K562 (cell line): Measurements from ENCODE around the gene TEX261. TPM values are rescaled to one million over a fixed set of nuclear protein-coding genes. Genes with fewer than 3 reads are reported as not detected.

Experiments used
- ATAC-seq: fragments of 200-7000 bp; cut with Tn5 transposase; 3 replicates; pipeline ENCODE4 v1.9.1; 2020; ENCODE audit warnings: moderate library complexity
- BruUV-seq: library from RNA; stranded (reverse); fragments of 400-500 nt; replicated peaks from 2 replicates; lab custom pipeline; 2021; lab: Mats Ljungman, UMichigan
- CTCF ChIA-PET: fragments of 300-600 bp; formaldehyde crosslinking; extraction: SDS; loops from one replicate; lab custom pipeline; 2021; ENCODE audit warnings: low intra/inter-chr PET ratio; lab: Yijun Ruan, JAX
- POLR2A ChIA-PET: fragments of 300-600, 350-650 bp; sonication (Branson Sonifier 250); formaldehyde crosslinking; extraction: SDS; loops from one replicate; lab custom pipeline; 2021; ENCODE audit warnings: antibody characterized with exemption, inconsistent platforms; lab: Yijun Ruan, JAX
- DNase-seq, 4 experiments: peaks; one replicate each; pipeline versions ENCODE4 v3.0.0 to v3.0.0-alpha.2; 2011 to 2018; ENCODE audit warnings: low spot score in 3 of 4, mixed read lengths in 3 of 4; ENCODE audit errors: extremely low read depth in 1 of 4
- FAIRE-seq: peaks from 2 replicates; lab custom pipeline; 2011; peaks lifted over from hg19 to GRCh38; lab: Jason Lieb, UNC
- H2AFZ ChIP-seq: 2 replicates; pipeline ENCODE4 v1.6.0; 2011; ENCODE audit warnings: low read depth, low read length, control low read depth, inconsistent platforms
- H3K27ac ChIP-seq: fragments of 200-600 bp; 3 replicates; pipeline ENCODE4 v1.8.0; 2011; ENCODE audit warnings: low read depth, mild to moderate bottlenecking, control low read depth, inconsistent platforms, low read length, moderate library complexity, mixed read lengths; ENCODE audit errors: extremely low read depth
- H3K27me3 ChIP-seq, 2 experiments: fragments of 300-600 bp in 1 of 2; 2 replicates in 1 of 2; 3 replicates in 1 of 2; pipeline versions ENCODE4 v1.6.0 to v1.8.0; 2011; ENCODE audit warnings: inconsistent platforms in 2 of 2, low read length in 2 of 2, mild to moderate bottlenecking in 1 of 2, mixed read lengths in 1 of 2, moderate library complexity in 1 of 2; ENCODE audit not compliant: control insufficient read depth in 2 of 2, insufficient read depth in 2 of 2
- H3K36me3 ChIP-seq: fragments of 300-600 bp; 3 replicates; pipeline ENCODE4 v1.8.0; 2011; ENCODE audit warnings: mild to moderate bottlenecking, low read length, inconsistent platforms; ENCODE audit not compliant: control insufficient read depth, insufficient read depth
- H3K4me1 ChIP-seq, 2 experiments: fragments of 200-600 bp in 1 of 2; replicated peaks in 1 of 2; 2 replicates in 1 of 2; 3 replicates in 1 of 2; pipeline versions ENCODE4 v1.5.1 to v1.8.0; 2011; ENCODE audit warnings: inconsistent platforms in 2 of 2, low read length in 2 of 2, mild to moderate bottlenecking in 1 of 2, mixed read lengths in 1 of 2, moderate library complexity in 1 of 2; ENCODE audit not compliant: control insufficient read depth in 2 of 2, insufficient read depth in 2 of 2
- H3K4me2 ChIP-seq: 2 replicates; pipeline ENCODE4 v1.6.1; 2011; ENCODE audit warnings: low read length, control low read depth, inconsistent platforms, mixed read lengths; ENCODE audit not compliant: insufficient read depth
- H3K4me3 ChIP-seq: fragments of 200-600 bp; sonication (generic), shearing (Covaris generic); 2 replicates; pipeline ENCODE4 v1.5.1; 2016; ENCODE audit warnings: control low read depth, inconsistent platforms
- H3K79me2 ChIP-seq: fragments of 200-600 bp; 3 replicates; pipeline ENCODE4 v1.8.0; 2011; ENCODE audit warnings: low read length, inconsistent platforms; ENCODE audit not compliant: control insufficient read depth, insufficient read depth
- H3K9ac ChIP-seq, 2 experiments: 2 replicates each; pipeline versions ENCODE4 v1.6.0 to v1.6.1; 2011; ENCODE audit warnings: low read depth in 2 of 2, low read length in 2 of 2, control low read depth in 1 of 2, inconsistent platforms in 1 of 2, mild to moderate bottlenecking in 1 of 2, mixed read lengths in 1 of 2; ENCODE audit not compliant: insufficient read depth in 1 of 2
- H3K9me1 ChIP-seq: one replicate; pipeline ENCODE4 v1.6.0; 2011; ENCODE audit warnings: inconsistent platforms, mild to moderate bottlenecking, low read length, moderate library complexity; ENCODE audit not compliant: control insufficient read depth, insufficient read depth
- H3K9me3 ChIP-seq: replicated peaks from 2 replicates; pipeline ENCODE4 v1.5.1; 2011; ENCODE audit warnings: low read depth, low read length, inconsistent platforms; ENCODE audit not compliant: control insufficient read depth, insufficient read depth
- H4K20me1 ChIP-seq: replicated peaks from 2 replicates; pipeline ENCODE4 v1.6.1; 2011; ENCODE audit warnings: low read length, inconsistent platforms, mixed read lengths; ENCODE audit not compliant: control insufficient read depth, insufficient read depth
- AFF1 ChIP-seq, 2 experiments: fragments of 450-650 bp; IDR thresholded peaks; 2 replicates each; pipeline ENCODE4 v1.6.1; 2018; ENCODE audit warnings: mild to moderate bottlenecking in 2 of 2, low read depth in 1 of 2; ENCODE audit not compliant: partially characterized antibody in 2 of 2
- HIVEP1 ChIP-seq: fragments of 250-450 bp; sonication (Bioruptor Pico); IDR thresholded peaks from 2 replicates; pipeline ENCODE4 v1.4.0; 2020; ENCODE audit warnings: mild to moderate bottlenecking
- ILF3 ChIP-seq: fragments of 450-650 bp; IDR thresholded peaks from 2 replicates; pipeline ENCODE4 v1.6.1; 2018; ENCODE audit warnings: antibody characterized with exemption, mild to moderate bottlenecking, moderate library complexity, borderline replicate concordance
- MNT ChIP-seq, 2 experiments: fragments of 450-650 bp; conservative IDR thresholded peaks; 2 replicates each; pipeline ENCODE4 v1.6.1; 2017; ENCODE audit warnings: mild to moderate bottlenecking in 2 of 2, moderate library complexity in 2 of 2
- RAD51 ChIP-seq: fragments of 450-650 bp; IDR thresholded peaks from 2 replicates; pipeline ENCODE4 v1.7.1; 2016; ENCODE audit warnings: low read depth, mild to moderate bottlenecking, borderline replicate concordance
- RBM39 ChIP-seq: fragments of 200-400 bp; formaldehyde crosslinking; optimal IDR thresholded peaks from 2 replicates; pipeline ENCODE3; 2018; ENCODE audit warnings: low read depth, low read length
- SOX6 ChIP-seq: fragments of 450-650 bp; IDR thresholded peaks from 2 replicates; pipeline ENCODE4 v1.6.1; 2014; ENCODE audit warnings: mild to moderate bottlenecking
- SP2 ChIP-seq: IDR thresholded peaks from 2 replicates; pipeline ENCODE4 v1.6.1; 2011; ENCODE audit warnings: mild to moderate bottlenecking, low read depth, low read length, moderate library complexity; ENCODE audit not compliant: poor library complexity, severe bottlenecking; ENCODE audit errors: extremely low read depth
- STAT6 ChIP-seq: sonication (generic); formaldehyde crosslinking; IDR thresholded peaks from 2 replicates; pipeline ENCODE4 v1.8.1; 2023; ENCODE audit warnings: mild to moderate bottlenecking, missing genetic modification reagents
- U2AF1 ChIP-seq: fragments of 200-400 bp; formaldehyde crosslinking; optimal IDR thresholded peaks from 2 replicates; pipeline ENCODE3; 2017; ENCODE audit warnings: mild to moderate bottlenecking, low read depth, low read length, moderate library complexity
- ZNF197 ChIP-seq: fragments of 200-800 bp; sonication (Bioruptor generic); IDR thresholded peaks from 2 replicates; pipeline ENCODE4 v1.6.1; 2016; ENCODE audit warnings: low read depth, missing genetic modification characterization, missing compliant biosample characterization
- ZNF217 ChIP-seq: sonication (generic); formaldehyde crosslinking; IDR thresholded peaks from 2 replicates; pipeline ENCODE4 v1.8.0; 2022; ENCODE audit warnings: mild to moderate bottlenecking, missing genetic modification reagents
- ZNF354B ChIP-seq: fragments of 250-450 bp; sonication (Bioruptor Pico); IDR thresholded peaks from 2 replicates; pipeline ENCODE4 v1.4.0; 2020
- WGBS: fragments of 100-300 bp; shearing (Covaris generic); methylation state at CpG from one replicate; pipeline ENCODE4 v1.1.6; 2016; ENCODE audit warnings: low coverage, mixed read lengths; ENCODE audit not compliant: insufficient coverage; ENCODE audit errors: missing lambda C conversion rate; 5-methylcytosine and 5-hydroxymethylcytosine counted together
- in situ Hi-C: fragments of 300-500 bp; cut with MboI; formaldehyde crosslinking; loops from 4 replicates; pipeline ENCODE4 v1.15.0; 2018; ENCODE audit warnings: inconsistent platforms, mixed read lengths
- intact Hi-C: fragments of 100-400 bp; cut with micrococcal nuclease; formaldehyde crosslinking; loops from 2 replicates; pipeline ENCODE4 v1.14.2; 2022
- polyA plus RNA-seq, 8 experiments: library from polyadenylated mRNA; depleted of rRNA in 4 of 8; stranded (reverse) in 5 of 8; unstranded in 3 of 8; fragments of >200 nt; fragmentation: Nextera tagmentation in 2 of 8; fragmentation: Illumina TruSeq in 1 of 8; extraction: Ambion mirVana in 2 of 8; extraction: Trizol in 1 of 8; gene quantifications; 2 replicates each; pipeline versions ENCODE4 v1.2.1 to v1.2.3, GENCODE V29; 2011 to 2014; ENCODE audit warnings: inconsistent platforms in 1 of 8, missing spikeins in 1 of 8
- total RNA-seq, 7 experiments: library from RNA; depleted of rRNA in 6 of 7; stranded (reverse); fragments of >200 nt in 6 of 7; fragmentation: Illumina TruSeq in 2 of 7; extraction: Trizol in 2 of 7; gene quantifications; 2 replicates each; pipeline versions ENCODE4 v1.2.1 to v1.2.3, GENCODE V29; 2011 to 2021; ENCODE audit warnings: low replicate concordance in 1 of 7

Gene TEX261
- total and polyA plus RNA-seq, 9 of the 15 experiments (the other 6 are each of a cell fraction or from before 2014, with no cell fraction given), result 11.9 to 110 (median 51.9) TPM

- ATAC-seq (no peak), FAIRE-seq (no peak), DNase-seq (no peak)
- Histone ChIP-seq H3K4me1 (peaks cover 0 to 3% of the 10 kb centered on the region in 2 experiments; a peak in 1 of 5 replicates), H3K9ac (no peak overlapping the region), H3K9me3 (no peaks in the 10 kb centered on the region), H3K27ac (no peak overlapping the region), H3K27me3 (peaks cover 16 to 67% of the 10 kb centered on the region in 2 experiments), H3K4me3 (no peak overlapping the region), H3K4me2 (no peak overlapping the region), H3K36me3 (no peaks in the 10 kb centered on the region), H4K20me1 (no peaks in the 10 kb centered on the region; the same call in 1 of the 2 replicates), H3K79me2 (no peaks in the 10 kb centered on the region), H3K9me1 (no peaks in the 10 kb centered on the region), H2AFZ (no peak overlapping the region)
- ChIA-PET CTCF (no interaction called here), POLR2A (interaction anchor here (0.8 kb wide), 1 partner anchor 90 kb away, joined by 5 read pairs; no protein-coding TSS in a partner anchor)
- BruUV-seq, result no TSS peak
- intact Hi-C loops, result no loop called here
- WGBS, result 37% methylated on average over 6 of the region's 6 CpGs
- in situ Hi-C loops, result no loop called here
- TF ChIP-seq ILF3 (no peak), U2AF1 (no peak), MNT (conservative IDR thresholded peaks at IDR 0.05) (no peak), ZNF217 (CRISPR knock-in tag) (no peak), ZNF197 (CRISPR knock-in tag) (no peak), ZNF354B (CRISPR knock-in tag) (no peak), RAD51 (no peak), STAT6 (CRISPR knock-in tag) (no peak), AFF1 (IDR thresholded peaks at IDR 0.05; ENCODE audit: low read depth in 1 of 2, partially characterized antibody in 2 of 2) (no peak), SP2 (no peak), SOX6 (no peak), HIVEP1 (no peak), RBM39 (no peak)
These were observed 35.9 kb downstream of the TEX261 start for GRCh38 chr2:70958759-70959158.
